Measurements from ENCODE around the gene ANAPC15.
"Not testable (repeated sequence)": the region's sequence is repeated elsewhere in the genome, so short reads cannot be mapped to it uniquely, and the experiment has no call there.

ANAPC15 gene

GRCh38 chr11:72112143-72112977 is at the start of gene ANAPC15:
TSS of gene ANAPC15 (minus strand) at chr11:72112695. CDS start at chr11:72111276, 1,419 bp downstream.
- peak; percentile 99 for DNase-seq

GRCh38 chr11:72160319-72160718 is 47.8 kb upstream of the ANAPC15 start:
- no peak for DNase-seq

GRCh38 chr11:72157131-72157530 is 44.6 kb upstream of the ANAPC15 start:
- DNase-seq, result no peak

- DNase-seq, result no peak
These were observed 43.3 kb upstream of the ANAPC15 start for GRCh38 chr11:72155751-72156150.

GRCh38 chr11:72154816-72155215 is 42.3 kb upstream of the ANAPC15 start:
- DNase-seq, result no peak

- not testable (repeated sequence) for DNase-seq
These were observed 41.4 kb upstream of the ANAPC15 start for GRCh38 chr11:72153874-72154273.

GRCh38 chr11:72150882-72151281 is 38.4 kb upstream of the ANAPC15 start:
- DNase-seq, result no peak

- DNase-seq, result no peak
These were observed 34.1 kb upstream of the ANAPC15 start for GRCh38 chr11:72146625-72147024.

- no peak for DNase-seq
These were observed 32.5 kb upstream of the ANAPC15 start for GRCh38 chr11:72144807-72145565.

- DNase-seq, result not testable (repeated sequence)
These were observed 30.0 kb upstream of the ANAPC15 start for GRCh38 chr11:72142543-72142942.

- DNase-seq, result not testable (repeated sequence)
These were observed 29.6 kb upstream of the ANAPC15 start for GRCh38 chr11:72142086-72142485.

GRCh38 chr11:72141066-72141465 is 28.6 kb upstream of the ANAPC15 start:
- no peak for DNase-seq

- DNase-seq, result no peak
These were observed 28.2 kb upstream of the ANAPC15 start for GRCh38 chr11:72140661-72141060.

- no peak for DNase-seq
These were observed 27.0 kb upstream of the ANAPC15 start for GRCh38 chr11:72139500-72139899.

GRCh38 chr11:72138821-72139390 is 26.4 kb upstream of the ANAPC15 start:
- DNase-seq, result no peak

GRCh38 chr11:72136684-72137262 is 24.3 kb upstream of the ANAPC15 start:
- no peak for DNase-seq

- no peak for DNase-seq
These were observed 23.6 kb upstream of the ANAPC15 start for GRCh38 chr11:72135891-72136683.

- DNase-seq, result peak in 1 of 2 donors; percentile 11
These were observed 23.0 kb upstream of the ANAPC15 start, which contains the start of gene FOLR3 for GRCh38 chr11:72135473-72135872. TSS of gene FOLR3 (plus strand) at chr11:72135725. CDS start at chr11:72135953, 228 bp downstream.

- no peak for DNase-seq
These were observed 20.2 kb upstream of the ANAPC15 start for GRCh38 chr11:72132646-72133045.

- DNase-seq, result no peak
These were observed 16.9 kb upstream of the ANAPC15 start for GRCh38 chr11:72129381-72129780.

GRCh38 chr11:72127923-72128322 is 15.4 kb upstream of the ANAPC15 start:
- no peak for DNase-seq

- no peak for DNase-seq
These were observed 13.5 kb upstream of the ANAPC15 start for GRCh38 chr11:72125956-72126355.

All from CD4-positive, alpha-beta T cell treated with Interleukin-1 beta for 1 hour (primary cell).